Measurements from ENCODE around the gene F2RL1.

The F2RL1 gene

GRCh38 chr5:76867827-76868693 is 49.2 kb downstream of the F2RL1 start:
- in situ Hi-C loops (cut with HindIII; ENCODE audit: low pct_ligation_motif_present, low pct_unique_long_range_greater_than_20kb, low sequenced_read_pairs), result loop anchor here (25.0 kb wide), 1 partner anchor 169 kb away; the partner anchor contains the start of gene AGGF1

GRCh38 chr5:76870046-76870445 is 51.2 kb downstream of the F2RL1 start:
- in situ Hi-C loops (cut with HindIII; ENCODE audit: low pct_ligation_motif_present, low pct_unique_long_range_greater_than_20kb, low sequenced_read_pairs), result loop anchor here (25.0 kb wide), 1 partner anchor 167 kb away; the partner anchor contains the start of gene AGGF1
- DNase-seq, result no peak

More at GRCh38 chr5:76867827-76868693, 49.2 kb downstream of the F2RL1 start:
- peak; percentile 63 for DNase-seq

- in situ Hi-C loops (cut with HindIII; ENCODE audit: low pct_ligation_motif_present, low pct_unique_long_range_greater_than_20kb, low sequenced_read_pairs), result loop anchor here (25.0 kb wide), 1 partner anchor 163 kb away; the partner anchor contains the start of gene AGGF1
These were observed 55.3 kb downstream of the F2RL1 start for GRCh38 chr5:76874088-76874581.

More at GRCh38 chr5:76874088-76874581, 55.3 kb downstream of the F2RL1 start:
- no peak for DNase-seq
